ENCODE data around the gene RANBP9. TPM values are rescaled to one million over a fixed set of nuclear protein-coding genes. Genes with fewer than 3 reads are reported as not detected.
A peak's percentile ranks its signal among the peaks of the same experiment; 100 is the strongest.

Gene RANBP9
- total RNA-seq (32.3 and 35.2 TPM in 2 replicates), polyA plus RNA-seq (42.4 and 55.4 TPM in 2 replicates)

- Histone ChIP-seq H3K4me1 (ENCODE audit: low read depth) (peaks cover 29% of the 10 kb centered on the region), H3K9me3 (ENCODE audit: low read depth) (no peaks in the 10 kb centered on the region), H3K27me3 (peaks cover 2% of the 10 kb centered on the region), H3K27ac (peak within 1 kb of the TSS; percentile 95), H3K36me3 (no peaks in the 10 kb centered on the region), H3K4me3 (peak within 1 kb of the TSS; percentile 65)
- no peak for TF ChIP-seq CTCF (IDR thresholded peaks at IDR 0.05; ENCODE audit: low read depth, low read length)
- peak; percentile 93 to 94 for DNase-seq (ENCODE audit: low read depth in 1 of 2, low spot score in 1 of 2)
These were observed at the start of gene RANBP9 for GRCh38 chr6:13711733-13712598. TSS of gene RANBP9 (minus strand) at chr6:13711835. CDS start at chr6:13711505, 330 bp downstream.

- Histone ChIP-seq H3K9me3 (ENCODE audit: low read depth) (no peaks in the 10 kb centered on the region), H3K27ac (no peak overlapping the region), H3K4me3 (no peak overlapping the region), H3K27me3 (no peaks in the 10 kb centered on the region), H3K4me1 (ENCODE audit: low read depth) (no peaks in the 10 kb centered on the region), H3K36me3 (no peaks in the 10 kb centered on the region)
- DNase-seq (ENCODE audit: low read depth in 1 of 2, low spot score in 1 of 2) = peak in 1 of 2 donors; percentile 87
- no peak for TF ChIP-seq CTCF (IDR thresholded peaks at IDR 0.05; ENCODE audit: low read depth, low read length)
These were observed 49.0 kb upstream of the RANBP9 start for GRCh38 chr6:13760307-13761304.

GRCh38 chr6:13759025-13759424 lies 47.4 kb upstream of the RANBP9 start:
- H3K9me3 ChIP-seq (ENCODE audit: low read depth) = no peaks in the 10 kb centered on the region
- no peaks in the 10 kb centered on the region for H3K27me3 ChIP-seq
- no peak overlapping the region for H3K27ac ChIP-seq
- DNase-seq (ENCODE audit: low read depth in 1 of 2, low spot score in 1 of 2) = no peak
- H3K4me1 ChIP-seq (ENCODE audit: low read depth) = no peaks in the 10 kb centered on the region
- TF ChIP-seq CTCF (IDR thresholded peaks at IDR 0.05; ENCODE audit: low read depth, low read length) = no peak
- H3K4me3 ChIP-seq = no peak overlapping the region
- H3K36me3 ChIP-seq = no peaks in the 10 kb centered on the region

GRCh38 chr6:13754644-13755043 lies 43.0 kb upstream of the RANBP9 start:
- H3K27ac ChIP-seq = no peak overlapping the region
- no peaks in the 10 kb centered on the region for H3K27me3 ChIP-seq
- H3K36me3 ChIP-seq = no peaks in the 10 kb centered on the region
- no peak for DNase-seq (ENCODE audit: low read depth in 1 of 2, low spot score in 1 of 2)
- TF ChIP-seq CTCF (IDR thresholded peaks at IDR 0.05; ENCODE audit: low read depth, low read length) = no peak
- H3K4me1 ChIP-seq (ENCODE audit: low read depth) = no peaks in the 10 kb centered on the region
- H3K4me3 ChIP-seq = no peak overlapping the region
- H3K9me3 ChIP-seq (ENCODE audit: low read depth) = no peaks in the 10 kb centered on the region

- Histone ChIP-seq H3K4me1 (ENCODE audit: low read depth) (no peaks in the 10 kb centered on the region), H3K4me3 (no peak overlapping the region), H3K27ac (no peak overlapping the region), H3K9me3 (ENCODE audit: low read depth) (no peaks in the 10 kb centered on the region), H3K36me3 (no peaks in the 10 kb centered on the region), H3K27me3 (no peaks in the 10 kb centered on the region)
- DNase-seq (ENCODE audit: low read depth in 1 of 2, low spot score in 1 of 2) = no peak
- no peak for TF ChIP-seq CTCF (IDR thresholded peaks at IDR 0.05; ENCODE audit: low read depth, low read length)
These were observed 32.1 kb upstream of the RANBP9 start for GRCh38 chr6:13743736-13744127.
